ENCODE results near the gene RTN4RL2. TPM values are rescaled to one million over a fixed set of nuclear protein-coding genes. Genes with fewer than 3 reads are reported as not detected.

The RTN4RL2 gene
- polyA plus RNA-seq, 6 donors from 2014 or later: 0.12 TPM; not detected in 5

- Mint-ChIP-seq H3K36me3 (peaks cover 0 to 3% of the 10 kb centered on the region in 2 donors), H3K27me3 (no peaks in the 10 kb centered on the region), H3K4me1 (peaks cover 0 to 5% (median 0%) of the 10 kb centered on the region in 3 donors), H3K4me3 (no peak overlapping the region), H3K27ac (peak overlapping the region in 1 of 6 donors; percentile 82), H3K9me3 (no peaks in the 10 kb centered on the region)
- DNase-seq (peak; percentile 62), ATAC-seq (ENCODE audit: low read depth in 2 of 2) (peak; percentile 76 to 91)
Measured at GRCh38 chr11:57493507-57494503, 33.5 kb downstream of the RTN4RL2 start.

GRCh38 chr11:57496109-57496820 is 35.9 kb downstream of the RTN4RL2 start:
- Mint-ChIP-seq H3K27me3 (no peaks in the 10 kb centered on the region), H3K4me1 (peaks cover 0 to 12% (median 5%) of the 10 kb centered on the region in 3 donors), H3K27ac (peak overlapping the region in 2 of 6 donors; percentile 52 to 77), H3K4me3 (no peak overlapping the region), H3K9me3 (no peaks in the 10 kb centered on the region), H3K36me3 (peaks cover 0 to 3% of the 10 kb centered on the region in 2 donors)
- no peak for ATAC-seq (ENCODE audit: low read depth in 2 of 2)
- no peak for DNase-seq

- ATAC-seq (ENCODE audit: low read depth in 2 of 2): no peak
- no peak for DNase-seq
- Mint-ChIP-seq H3K27ac (peak overlapping the region in 1 of 6 donors; percentile 25), H3K36me3 (peaks cover 0 to 3% of the 10 kb centered on the region in 2 donors), H3K9me3 (no peaks in the 10 kb centered on the region), H3K27me3 (no peaks in the 10 kb centered on the region), H3K4me1 (peaks cover 0 to 12% (median 5%) of the 10 kb centered on the region in 3 donors), H3K4me3 (no peak overlapping the region)
Measured at GRCh38 chr11:57497303-57498247, 37.2 kb downstream of the RTN4RL2 start.

- DNase-seq: no peak
- Mint-ChIP-seq H3K27ac (no peak overlapping the region), H3K4me3 (peak overlapping the region in 1 of 8 donors; percentile 3), H3K9me3 (no peaks in the 10 kb centered on the region), H3K27me3 (no peaks in the 10 kb centered on the region), H3K4me1 (peaks cover 0 to 12% (median 4%) of the 10 kb centered on the region in 3 donors), H3K36me3 (peaks cover 0 to 3% of the 10 kb centered on the region in 2 donors)
- no peak for ATAC-seq (ENCODE audit: low read depth in 2 of 2)
Measured at GRCh38 chr11:57498540-57498939, 38.2 kb downstream of the RTN4RL2 start.

- Mint-ChIP-seq H3K4me3 (peak overlapping the region in 4 of 8 donors; percentile 20 to 57 (median 52)), H3K27ac (peak overlapping the region in 1 of 6 donors; percentile 74), H3K27me3 (no peaks in the 10 kb centered on the region), H3K9me3 (no peaks in the 10 kb centered on the region), H3K36me3 (peaks cover 0 to 3% of the 10 kb centered on the region in 2 donors), H3K4me1 (peaks cover 0 to 12% (median 0%) of the 10 kb centered on the region in 3 donors)
- peak; percentile 36 for DNase-seq
- peak; percentile 89 to 94 for ATAC-seq (ENCODE audit: low read depth in 2 of 2)
Measured at GRCh38 chr11:57499413-57499982, 39.2 kb downstream of the RTN4RL2 start.

GRCh38 chr11:57499983-57500461 is 39.7 kb downstream of the RTN4RL2 start:
- Mint-ChIP-seq H3K9me3 (no peaks in the 10 kb centered on the region), H3K4me1 (peaks cover 0 to 12% (median 0%) of the 10 kb centered on the region in 3 donors), H3K4me3 (peak overlapping the region in 4 of 8 donors; percentile 20 to 57 (median 52)), H3K36me3 (peaks cover 0 to 3% of the 10 kb centered on the region in 2 donors), H3K27ac (peak overlapping the region in 1 of 6 donors; percentile 17), H3K27me3 (no peaks in the 10 kb centered on the region)
- no peak for DNase-seq
- no peak for ATAC-seq (ENCODE audit: low read depth in 2 of 2)

- Mint-ChIP-seq H3K4me1 (peaks cover 0 to 12% (median 0%) of the 10 kb centered on the region in 3 donors), H3K36me3 (peaks cover 0 to 3% of the 10 kb centered on the region in 2 donors), H3K9me3 (no peaks in the 10 kb centered on the region), H3K27ac (no peak overlapping the region), H3K4me3 (peak overlapping the region in 1 of 8 donors; percentile 50), H3K27me3 (no peaks in the 10 kb centered on the region)
- no peak for ATAC-seq (ENCODE audit: low read depth in 2 of 2)
- no peak for DNase-seq
Measured at GRCh38 chr11:57500515-57500914, 40.2 kb downstream of the RTN4RL2 start.

GRCh38 chr11:57500926-57501325 is 40.6 kb downstream of the RTN4RL2 start:
- no peaks in the 10 kb centered on the region for H3K9me3 Mint-ChIP-seq
- DNase-seq (no peak), ATAC-seq (ENCODE audit: low read depth in 2 of 2) (no peak)
- H3K36me3 Mint-ChIP-seq: peaks cover 0 to 2% of the 10 kb centered on the region in 2 donors
- H3K27ac Mint-ChIP-seq: peak overlapping the region in 1 of 6 donors; percentile 34
- peaks cover 0 to 12% (median 0%) of the 10 kb centered on the region in 3 donors for H3K4me1 Mint-ChIP-seq
- H3K4me3 Mint-ChIP-seq: no peak overlapping the region
- H3K27me3 Mint-ChIP-seq: no peaks in the 10 kb centered on the region

- H3K27me3 Mint-ChIP-seq: no peaks in the 10 kb centered on the region
- H3K27ac Mint-ChIP-seq: no peak overlapping the region
- no peak for DNase-seq
- H3K36me3 Mint-ChIP-seq: no peaks in the 10 kb centered on the region
- peaks cover 0 to 12% (median 0%) of the 10 kb centered on the region in 3 donors for H3K4me1 Mint-ChIP-seq
- H3K4me3 Mint-ChIP-seq: peak overlapping the region in 1 of 8 donors; percentile 49
- no peak for ATAC-seq (ENCODE audit: low read depth in 2 of 2)
- H3K9me3 Mint-ChIP-seq: no peaks in the 10 kb centered on the region
Measured at GRCh38 chr11:57501953-57502352, 41.6 kb downstream of the RTN4RL2 start.

GRCh38 chr11:57502376-57502775 is 42.0 kb downstream of the RTN4RL2 start:
- DNase-seq (no peak), ATAC-seq (ENCODE audit: low read depth in 2 of 2) (no peak)
- no peaks in the 10 kb centered on the region for H3K27me3 Mint-ChIP-seq
- H3K36me3 Mint-ChIP-seq: no peaks in the 10 kb centered on the region
- no peaks in the 10 kb centered on the region for H3K9me3 Mint-ChIP-seq
- H3K27ac Mint-ChIP-seq: no peak overlapping the region
- no peak overlapping the region for H3K4me3 Mint-ChIP-seq
- peaks cover 0 to 12% (median 0%) of the 10 kb centered on the region in 3 donors for H3K4me1 Mint-ChIP-seq

GRCh38 chr11:57502870-57503269 is 42.5 kb downstream of the RTN4RL2 start:
- ATAC-seq (ENCODE audit: low read depth in 2 of 2): no peak

GRCh38 chr11:57504511-57504910 is 44.2 kb downstream of the RTN4RL2 start:
- DNase-seq (no peak), ATAC-seq (ENCODE audit: low read depth in 2 of 2) (no peak)
- no peaks in the 10 kb centered on the region for H3K36me3 Mint-ChIP-seq
- H3K4me1 Mint-ChIP-seq: peaks cover 0 to 11% (median 0%) of the 10 kb centered on the region in 3 donors
- H3K27me3 Mint-ChIP-seq: no peaks in the 10 kb centered on the region
- no peaks in the 10 kb centered on the region for H3K9me3 Mint-ChIP-seq
- no peak overlapping the region for H3K27ac Mint-ChIP-seq
- H3K4me3 Mint-ChIP-seq: no peak overlapping the region

More at GRCh38 chr11:57502870-57503269, 42.5 kb downstream of the RTN4RL2 start:
- Mint-ChIP-seq H3K36me3 (no peaks in the 10 kb centered on the region), H3K4me3 (no peak overlapping the region), H3K9me3 (no peaks in the 10 kb centered on the region), H3K4me1 (peaks cover 0 to 12% (median 0%) of the 10 kb centered on the region in 3 donors), H3K27ac (peak overlapping the region in 1 of 6 donors; percentile 68), H3K27me3 (no peaks in the 10 kb centered on the region)
- no peak for DNase-seq
